Neural crest cell (in vitro differentiated cells): ENCODE data around the gene FBXO31. TPM values are rescaled to one million over a fixed set of nuclear protein-coding genes. Genes with fewer than 3 reads are reported as not detected.
A peak's percentile ranks its signal among the peaks of the same experiment; 100 is the strongest.

Experiments used
- DNase-seq: peaks from one replicate; pipeline ENCODE4 v3.0.0; 2021; ENCODE audit warnings: low read depth, mixed read lengths, low spot score
- H3K27ac Mint-ChIP-seq: one replicate; pipeline ENCODE4 v1.8.0; 2021; ENCODE audit warnings: mild to moderate bottlenecking, mixed read lengths; ENCODE audit not compliant: unreplicated experiment
- H3K27me3 Mint-ChIP-seq: 2 replicates; pipeline ENCODE4 v1.8.0; 2021; ENCODE audit warnings: low read depth, mild to moderate bottlenecking, mixed read lengths
- H3K36me3 Mint-ChIP-seq: 2 replicates; pipeline ENCODE4 v1.8.0; 2021; ENCODE audit warnings: low read depth, mild to moderate bottlenecking, mixed read lengths
- H3K4me1 Mint-ChIP-seq: 2 replicates; pipeline ENCODE4 v1.8.0; 2021; ENCODE audit warnings: mixed read lengths
- H3K4me3 Mint-ChIP-seq: one replicate; pipeline ENCODE4 v1.8.0; 2021; ENCODE audit warnings: mild to moderate bottlenecking, mixed read lengths
- H3K9me3 Mint-ChIP-seq: 2 replicates; pipeline ENCODE4 v1.8.0; 2021; ENCODE audit warnings: mixed read lengths
- total RNA-seq: library from RNA; stranded (reverse); gene quantifications from 2 replicates; pipeline ENCODE4 v1.2.1, GENCODE V29; 2021
- TF ChIP-seq, protein P1 (sequence below): fragments of 200-600 bp; sonication (generic); conservative IDR thresholded peaks from 2 replicates; pipeline ENCODE4 v1.5.0; 2021; ENCODE audit warnings: antibody characterized with exemption, mild to moderate bottlenecking

FBXO31 gene
- total RNA-seq, 1 donor from 2014 or later: 23.7 TPM

GRCh38 chr16:87410530-87410929 is 27.0 kb upstream of the FBXO31 start:
- Mint-ChIP-seq H3K9me3 (no peaks in the 10 kb centered on the region), H3K27ac (no peak overlapping the region), H3K4me3 (no peak overlapping the region), H3K4me1 (no peaks in the 10 kb centered on the region), H3K36me3 (peaks cover 10% of the 10 kb centered on the region), H3K27me3 (no peaks in the 10 kb centered on the region)
- TF ChIP-seq, protein P1, sequence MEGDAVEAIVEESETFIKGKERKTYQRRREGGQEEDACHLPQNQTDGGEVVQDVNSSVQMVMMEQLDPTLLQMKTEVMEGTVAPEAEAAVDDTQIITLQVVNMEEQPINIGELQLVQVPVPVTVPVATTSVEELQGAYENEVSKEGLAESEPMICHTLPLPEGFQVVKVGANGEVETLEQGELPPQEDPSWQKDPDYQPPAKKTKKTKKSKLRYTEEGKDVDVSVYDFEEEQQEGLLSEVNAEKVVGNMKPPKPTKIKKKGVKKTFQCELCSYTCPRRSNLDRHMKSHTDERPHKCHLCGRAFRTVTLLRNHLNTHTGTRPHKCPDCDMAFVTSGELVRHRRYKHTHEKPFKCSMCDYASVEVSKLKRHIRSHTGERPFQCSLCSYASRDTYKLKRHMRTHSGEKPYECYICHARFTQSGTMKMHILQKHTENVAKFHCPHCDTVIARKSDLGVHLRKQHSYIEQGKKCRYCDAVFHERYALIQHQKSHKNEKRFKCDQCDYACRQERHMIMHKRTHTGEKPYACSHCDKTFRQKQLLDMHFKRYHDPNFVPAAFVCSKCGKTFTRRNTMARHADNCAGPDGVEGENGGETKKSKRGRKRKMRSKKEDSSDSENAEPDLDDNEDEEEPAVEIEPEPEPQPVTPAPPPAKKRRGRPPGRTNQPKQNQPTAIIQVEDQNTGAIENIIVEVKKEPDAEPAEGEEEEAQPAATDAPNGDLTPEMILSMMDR: no peak
- DNase-seq: no peak

DNA sequence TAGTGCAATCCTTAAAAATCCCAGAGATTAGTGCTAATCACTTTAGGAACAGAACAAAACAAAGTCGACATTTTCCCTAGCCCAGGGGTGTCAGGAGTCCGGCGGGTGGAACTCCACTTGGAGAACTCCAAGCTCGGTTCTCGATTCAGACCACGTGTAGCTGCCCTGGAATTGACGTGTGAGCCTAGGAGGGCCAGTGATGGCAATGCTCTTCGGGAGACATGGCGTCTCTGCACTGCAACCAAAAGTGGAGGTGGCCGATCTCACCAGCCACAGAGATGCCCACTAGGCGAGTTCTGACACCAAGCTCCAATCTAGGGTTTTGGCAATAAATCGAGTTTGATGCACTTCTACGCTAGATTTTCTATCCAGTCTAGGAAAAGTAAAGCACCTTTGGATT is 26.2 kb upstream of the FBXO31 start:
- no peaks in the 10 kb centered on the region for H3K4me1 Mint-ChIP-seq
- peaks cover 14% of the 10 kb centered on the region for H3K36me3 Mint-ChIP-seq
- DNase-seq: no peak
- peak overlapping the region; percentile 27 for H3K27ac Mint-ChIP-seq
- H3K9me3 Mint-ChIP-seq: no peaks in the 10 kb centered on the region
- H3K4me3 Mint-ChIP-seq: no peak overlapping the region
- TF ChIP-seq, protein P1: no peak
- H3K27me3 Mint-ChIP-seq: no peaks in the 10 kb centered on the region

DNA sequence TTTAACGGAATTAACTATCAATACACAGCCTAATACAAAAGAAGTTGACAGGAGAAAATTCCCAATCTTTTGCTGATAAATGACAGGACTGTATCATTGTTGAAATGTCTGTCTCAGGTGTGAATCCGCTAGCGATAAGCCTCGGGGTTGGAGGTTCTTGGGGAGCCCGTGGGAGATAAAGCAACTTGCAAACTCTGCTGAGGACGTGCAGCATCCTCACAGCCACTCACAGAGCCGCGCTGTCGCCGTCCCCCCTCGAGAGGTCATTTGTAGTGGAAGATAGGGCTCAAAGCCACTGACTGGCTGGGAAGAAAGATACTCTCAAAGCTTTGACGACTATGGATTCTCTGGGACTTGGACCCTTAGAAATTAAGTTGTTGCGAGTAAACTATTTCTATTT is 25.6 kb upstream of the FBXO31 start:
- no peaks in the 10 kb centered on the region for H3K27me3 Mint-ChIP-seq
- TF ChIP-seq, protein P1: no peak
- DNase-seq: no peak
- H3K9me3 Mint-ChIP-seq: no peaks in the 10 kb centered on the region
- H3K4me1 Mint-ChIP-seq: no peaks in the 10 kb centered on the region
- peaks cover 14% of the 10 kb centered on the region for H3K36me3 Mint-ChIP-seq
- H3K4me3 Mint-ChIP-seq: no peak overlapping the region
- H3K27ac Mint-ChIP-seq: peak overlapping the region; percentile 36

- Mint-ChIP-seq H3K4me3 (no peak overlapping the region), H3K27me3 (no peaks in the 10 kb centered on the region), H3K27ac (no peak overlapping the region), H3K4me1 (no peaks in the 10 kb centered on the region), H3K36me3 (peaks cover 17% of the 10 kb centered on the region), H3K9me3 (no peaks in the 10 kb centered on the region)
- no peak for DNase-seq
- TF ChIP-seq, protein P1: no peak
Observed at GRCh38 chr16:87407511-87408112, 24.0 kb upstream of the FBXO31 start.

- no peak overlapping the region for H3K4me3 Mint-ChIP-seq
- H3K36me3 Mint-ChIP-seq: peaks cover 18% of the 10 kb centered on the region
- no peaks in the 10 kb centered on the region for H3K9me3 Mint-ChIP-seq
- H3K27me3 Mint-ChIP-seq: no peaks in the 10 kb centered on the region
- TF ChIP-seq, protein P1: no peak
- no peak for DNase-seq
- H3K4me1 Mint-ChIP-seq: no peaks in the 10 kb centered on the region
- H3K27ac Mint-ChIP-seq: peak overlapping the region; percentile 14
Observed at GRCh38 chr16:87406495-87407088, 23.0 kb upstream of the FBXO31 start.
